H1 (cell line): ENCODE data around the gene RPS6KA2. TPM values are rescaled to one million over a fixed set of nuclear protein-coding genes. Genes with fewer than 3 reads are reported as not detected.

Source experiments
- CTCF ChIA-PET: fragments of 300-600 bp; sonication (Branson Sonifier 250); formaldehyde crosslinking; loops from one replicate; lab custom pipeline; 2021; ENCODE audit not compliant: partially characterized antibody; lab: Charles Lee
- POLR2A ChIA-PET: fragments of 300-600 bp; sonication (Branson Sonifier 250); formaldehyde crosslinking; loops from one replicate; lab custom pipeline; 2021; ENCODE audit warnings: inconsistent platforms; ENCODE audit not compliant: partially characterized antibody; lab: Charles Lee
- DNase-seq, 2 experiments: peaks; one replicate each; pipeline versions ENCODE4 v3.0.0 to v3.0.0-alpha.2; 2010 to 2022; ENCODE audit warnings: low spot score in 2 of 2, low read depth in 1 of 2, mixed read lengths in 1 of 2
- FAIRE-seq: peaks from 2 replicates; lab custom pipeline; 2011; peaks lifted over from hg19 to GRCh38; lab: Jason Lieb, UNC
- H2AFZ ChIP-seq: 2 replicates; pipeline ENCODE4 v1.8.1; 2012; ENCODE audit warnings: low read length, inconsistent platforms
- H2AK5ac ChIP-seq: 2 replicates; pipeline ENCODE4 v1.6.1; 2013; ENCODE audit warnings: low read depth, low read length
- H2BK120ac ChIP-seq: replicated peaks from 2 replicates; pipeline ENCODE3; 2013; ENCODE audit warnings: low read depth, low read length, inconsistent platforms
- H2BK12ac ChIP-seq: 2 replicates; pipeline ENCODE4 v1.6.1; 2013; ENCODE audit warnings: low read depth, low read length
- H2BK15ac ChIP-seq: 2 replicates; pipeline ENCODE4 v1.6.1; 2013; ENCODE audit warnings: low read length
- H2BK20ac ChIP-seq: 2 replicates; pipeline ENCODE4 v1.6.1; 2013; ENCODE audit warnings: low read length
- H2BK5ac ChIP-seq: 2 replicates; pipeline ENCODE4 v1.6.1; 2013; ENCODE audit warnings: low read depth, low read length
- H3K14ac ChIP-seq: 2 replicates; pipeline ENCODE4 v1.6.1; 2013; ENCODE audit warnings: inconsistent platforms; ENCODE audit not compliant: insufficient read length
- H3K18ac ChIP-seq: 2 replicates; pipeline ENCODE4 v1.6.1; 2013; ENCODE audit warnings: low read length; ENCODE audit errors: extremely low read depth
- H3K23ac ChIP-seq: 2 replicates; pipeline ENCODE4 v1.6.1; 2013; ENCODE audit warnings: inconsistent platforms; ENCODE audit not compliant: insufficient read length
- H3K23me2 ChIP-seq: 2 replicates; pipeline ENCODE4 v1.6.1; 2013; ENCODE audit warnings: low read depth, low read length
- H3K27ac ChIP-seq: 2 replicates; pipeline ENCODE4 v1.6.1; 2011; ENCODE audit warnings: low read depth, low read length, inconsistent platforms
- H3K27me3 ChIP-seq, 4 experiments: replicated peaks in 1 of 4; 1 replicate in 1 of 4; 2 replicates in 3 of 4; pipeline versions ENCODE4 v1.6.1 to v1.8.1; 2011 to 2013; ENCODE audit warnings: low read length in 3 of 4, mild to moderate bottlenecking in 3 of 4, inconsistent platforms in 2 of 4, mixed read lengths in 2 of 4, moderate library complexity in 1 of 4; ENCODE audit not compliant: control insufficient read depth in 3 of 4, insufficient read depth in 3 of 4; ENCODE audit errors: extremely low read depth in 1 of 4
- H3K36me3 ChIP-seq, 4 experiments: 2 replicates each; pipeline versions ENCODE4 v1.6.1 to v1.8.1; 2011 to 2013; ENCODE audit warnings: mild to moderate bottlenecking in 4 of 4, low read length in 3 of 4, moderate library complexity in 2 of 4, control low read depth in 1 of 4, inconsistent platforms in 1 of 4; ENCODE audit not compliant: insufficient read depth in 4 of 4, control insufficient read depth in 2 of 4
- H3K4ac ChIP-seq: replicated peaks from 2 replicates; pipeline ENCODE3; 2013; ENCODE audit warnings: low read length, low read depth, mixed read lengths, inconsistent platforms; ENCODE audit not compliant: insufficient read length
- H3K4me1 ChIP-seq, 4 experiments: replicated peaks in 1 of 4; 1 replicate in 1 of 4; 2 replicates in 3 of 4; pipeline versions ENCODE4 v1.6.1 to v1.8.1; 2011 to 2013; ENCODE audit warnings: low read length in 3 of 4, inconsistent platforms in 2 of 4, mixed read lengths in 1 of 4; ENCODE audit not compliant: insufficient read depth in 4 of 4, control insufficient read depth in 3 of 4
- H3K4me2 ChIP-seq, 2 experiments: 2 replicates each; pipeline versions ENCODE4 v1.6.1 to v1.8.1; 2011 to 2013; ENCODE audit warnings: low read depth in 2 of 2, low read length in 2 of 2, control low read depth in 1 of 2, inconsistent platforms in 1 of 2, mild to moderate bottlenecking in 1 of 2; ENCODE audit not compliant: insufficient read depth in 1 of 2
- H3K4me3 ChIP-seq, 4 experiments: fragments of 200-600, 300-600 bp in 1 of 4; sonication (generic), shearing (Covaris generic), sonication (Bioruptor Twin) in 1 of 4; 2 replicates each; pipeline versions ENCODE4 v1.5.1 to v1.8.1; 2011 to 2016; ENCODE audit warnings: low read length in 4 of 4, low read depth in 3 of 4, control low read depth in 2 of 4, inconsistent platforms in 2 of 4, mild to moderate bottlenecking in 2 of 4, mixed read lengths in 1 of 4, moderate library complexity in 1 of 4; ENCODE audit not compliant: insufficient read depth in 2 of 4; ENCODE audit errors: extremely low read depth in 1 of 4
- H3K56ac ChIP-seq: replicated peaks from 2 replicates; pipeline ENCODE3; 2013; ENCODE audit warnings: low read depth, mild to moderate bottlenecking, mixed read lengths, low read length, inconsistent platforms; ENCODE audit not compliant: insufficient read length
- H3K79me1 ChIP-seq: 2 replicates; pipeline ENCODE4 v1.6.1; 2013; ENCODE audit warnings: low read depth, low read length, control low read depth
- H3K79me2 ChIP-seq, 2 experiments: 2 replicates each; pipeline versions ENCODE4 v1.6.1 to v1.8.1; 2012 to 2013; ENCODE audit warnings: low read length in 2 of 2, mild to moderate bottlenecking in 2 of 2, inconsistent platforms in 1 of 2; ENCODE audit not compliant: insufficient read depth in 2 of 2, control insufficient read depth in 1 of 2
- H3K9ac ChIP-seq, 4 experiments: replicated peaks in 1 of 4; 1 replicate in 1 of 4; 2 replicates in 3 of 4; pipeline versions ENCODE4 v1.6.1 to v1.8.1; 2011 to 2013; ENCODE audit warnings: low read depth in 3 of 4, low read length in 3 of 4, control low read depth in 2 of 4, mild to moderate bottlenecking in 2 of 4, moderate library complexity in 2 of 4, inconsistent platforms in 1 of 4; ENCODE audit errors: extremely low read depth in 1 of 4
- H3K9me3 ChIP-seq, 2 experiments: 2 replicates each; pipeline versions ENCODE4 v1.6.1 to v1.8.1; 2012 to 2013; ENCODE audit warnings: mild to moderate bottlenecking in 2 of 2, moderate library complexity in 2 of 2, control low read depth in 1 of 2, inconsistent platforms in 1 of 2, low read depth in 1 of 2, low read length in 1 of 2, mixed read lengths in 1 of 2; ENCODE audit not compliant: insufficient read depth in 2 of 2
- H4K20me1 ChIP-seq, 2 experiments: replicated peaks in 1 of 2; 2 replicates each; pipeline versions ENCODE3 to v1.8.1; 2011 to 2013; ENCODE audit warnings: inconsistent platforms in 2 of 2, low read length in 2 of 2, mild to moderate bottlenecking in 1 of 2; ENCODE audit not compliant: insufficient read depth in 2 of 2, control insufficient read depth in 1 of 2
- H4K5ac ChIP-seq: 2 replicates; pipeline ENCODE4 v1.6.1; 2013; ENCODE audit warnings: low read length, low read depth, mixed read lengths, inconsistent platforms; ENCODE audit not compliant: insufficient read length
- H4K8ac ChIP-seq: 2 replicates; pipeline ENCODE4 v1.8.0; 2013; ENCODE audit warnings: mild to moderate bottlenecking, moderate library complexity, low read length, inconsistent platforms; ENCODE audit not compliant: insufficient read depth; ENCODE audit errors: extremely low read depth
- H4K91ac ChIP-seq: replicated peaks from 2 replicates; pipeline ENCODE3; 2013; ENCODE audit warnings: low read length, mixed read lengths, inconsistent platforms; ENCODE audit not compliant: insufficient read length
- BCL11A ChIP-seq, 2 experiments: IDR thresholded peaks; one replicate each; pipeline ENCODE4 v1.6.1; 2011; ENCODE audit warnings: low read depth in 2 of 2, low read length in 2 of 2, mild to moderate bottlenecking in 2 of 2
- BRCA1 ChIP-seq: IDR thresholded peaks from 2 replicates; pipeline ENCODE4 v1.6.1; 2012; ENCODE audit warnings: low read depth, low read length, improper control_type of control experiment
- CBX5 ChIP-seq: fragments of 300-800, 300-1000 bp; sonication (generic); IDR thresholded peaks from 2 replicates; pipeline ENCODE4 v1.7.1; 2016; ENCODE audit warnings: antibody characterized with exemption, low read length, low read depth
- CHD2 ChIP-seq: IDR thresholded peaks from 2 replicates; pipeline ENCODE4 v1.6.1; 2012; ENCODE audit warnings: low read length, improper control_type of control experiment
- JUND ChIP-seq: IDR thresholded peaks from 2 replicates; pipeline ENCODE4 v1.6.1; 2011; ENCODE audit warnings: mild to moderate bottlenecking, improper control_type of control experiment, low read length
- RAD21 ChIP-seq, 2 experiments: IDR thresholded peaks in 1 of 2; conservative IDR thresholded peaks in 1 of 2; 2 replicates each; pipeline ENCODE4 v1.6.1; 2011; ENCODE audit warnings: low read depth in 2 of 2, low read length in 2 of 2, improper control_type of control experiment in 1 of 2, inconsistent platforms in 1 of 2, mild to moderate bottlenecking in 1 of 2, moderate library complexity in 1 of 2
- TBP ChIP-seq: IDR thresholded peaks from 2 replicates; pipeline ENCODE4 v1.6.1; 2011; ENCODE audit warnings: low read depth, low read length, improper control_type of control experiment
- TCF12 ChIP-seq: IDR thresholded peaks from 2 replicates; pipeline ENCODE4 v1.6.1; 2011; ENCODE audit warnings: low read depth, mild to moderate bottlenecking, low read length
- WGBS, 2 experiments: shearing (Covaris generic) in 1 of 2; methylation state at CpG; one replicate each; pipeline versions ENCODE4 v1.1.6 to v1.1.7; 2013 to 2015; ENCODE audit warnings: low lambda C conversion rate in 2 of 2, mixed read lengths in 2 of 2, inconsistent platforms in 1 of 2, low coverage in 1 of 2, missing lambda C conversion rate in 1 of 2; ENCODE audit not compliant: insufficient replicate concordance in 2 of 2, insufficient coverage in 1 of 2, insufficient read length in 1 of 2; ENCODE audit errors: extremely low coverage in 1 of 2, missing lambda C conversion rate in 1 of 2; 5-methylcytosine and 5-hydroxymethylcytosine counted together
- polyA plus RNA-seq, 7 experiments: library from polyadenylated mRNA; depleted of rRNA in 3 of 7; stranded (reverse) in 5 of 7; unstranded in 2 of 7; fragments of >200 nt in 5 of 7; fragments of 200-250 nt in 2 of 7; gene quantifications; 1 replicate in 5 of 7; 2 replicates in 1 of 7; 4 replicates in 1 of 7; pipeline versions ENCODE4 v1.2.1 to v1.2.3, GENCODE V29; 2011 to 2013; ENCODE audit warnings: missing spikeins in 2 of 7, mixed read lengths in 2 of 7
- total RNA-seq: library from RNA; stranded (reverse); fragmentation: NEBNext Ultra II Directional; extraction: Animal tissue kit (Norgen Biotek cat#: 25700); gene quantifications from 2 replicates; pipeline ENCODE4 v1.2.1, GENCODE V29; 2021
- TF ChIP-seq, protein P1 (sequence below): IDR thresholded peaks from 2 replicates; pipeline ENCODE4 v1.6.1; 2011; ENCODE audit warnings: low read length, improper control_type of control experiment
- TF ChIP-seq, protein P2 (sequence below): IDR thresholded peaks from 2 replicates; pipeline ENCODE4 v1.6.1; 2012; ENCODE audit warnings: low read length, inconsistent platforms

The RPS6KA2 gene
- total and polyA plus RNA-seq, 2 of the 8 experiments (the other 6 are each of a cell fraction or from before 2014, with no cell fraction given) = 8.8 to 25.7 TPM

DNA sequence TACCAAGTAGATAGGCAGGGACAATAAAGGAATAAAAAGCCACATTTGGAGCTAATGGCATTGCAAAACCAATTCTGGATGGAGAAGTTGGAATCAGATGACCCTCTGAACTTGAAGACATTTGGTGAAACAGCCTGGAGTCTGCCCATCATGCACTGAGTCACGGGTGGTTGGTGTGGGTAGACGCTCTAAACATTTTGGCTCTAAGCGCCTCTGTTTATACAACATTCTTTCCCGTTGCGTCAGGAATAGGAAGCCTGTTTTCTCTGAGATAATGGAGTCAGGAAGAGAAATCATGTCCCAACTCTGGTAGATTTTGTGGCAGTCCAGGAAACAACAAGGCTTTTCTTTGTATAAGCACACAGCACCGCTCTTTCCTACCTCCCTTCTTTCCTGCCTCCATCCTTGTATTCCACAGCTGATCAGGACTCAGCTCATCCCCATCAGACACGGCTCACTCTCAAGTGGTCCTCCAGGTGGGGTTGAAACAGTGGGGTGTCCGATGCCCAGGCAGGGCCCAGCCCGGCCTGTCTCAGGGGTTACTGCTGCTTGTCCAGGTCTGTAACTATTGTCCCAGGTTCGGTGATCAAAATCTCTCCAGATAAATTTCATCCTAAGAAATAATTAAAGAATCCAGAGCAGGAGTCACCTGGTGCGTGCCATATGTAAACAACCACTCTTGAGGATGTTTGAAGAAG lies 28.5 kb downstream of the RPS6KA2 start:
- H4K20me1 ChIP-seq = peaks cover 5 to 14% of the 10 kb centered on the region in 2 experiments
- H4K91ac ChIP-seq = no peak overlapping the region
- no peaks in the 10 kb centered on the region for H3K23me2 ChIP-seq
- no peak overlapping the region for H3K56ac ChIP-seq
- H4K8ac ChIP-seq = no peak overlapping the region
- WGBS, 2 experiments = 95% methylated on average over 11 of the region's 11 CpGs; no CpG with 5 or more reads in 1 of the 2 experiments
- no peak overlapping the region for H3K27ac ChIP-seq
- no peak overlapping the region for H3K18ac ChIP-seq
- ChIA-PET CTCF (interaction anchor here (1.4 to 1.6 kb wide), 3 partner anchors 11 to 24 kb away, joined by 3 to 6 read pairs (median 4); no protein-coding TSS in a partner anchor), POLR2A (no interaction called here)
- H3K4ac ChIP-seq = no peak overlapping the region
- no peak overlapping the region for H2BK12ac ChIP-seq
- H4K5ac ChIP-seq = no peak overlapping the region
- H3K79me2 ChIP-seq = peaks cover 0 to 22% of the 10 kb centered on the region in 2 experiments
- H3K4me3 ChIP-seq = no peak overlapping the region
- H3K27me3 ChIP-seq = no peaks in the 10 kb centered on the region; a peak in 1 of 7 replicates
- no peaks in the 10 kb centered on the region for H3K9me3 ChIP-seq
- H3K9ac ChIP-seq = no peak overlapping the region; a peak in 1 of 7 replicates
- no peak overlapping the region for H2BK120ac ChIP-seq
- FAIRE-seq (no peak), DNase-seq (no peak)
- H3K4me1 ChIP-seq = peaks cover 0 to 4% (median 0%) of the 10 kb centered on the region in 4 experiments; a peak in 5 of 7 replicates
- H3K4me2 ChIP-seq = no peak overlapping the region
- no peak overlapping the region for H2AFZ ChIP-seq
- no peak overlapping the region for H3K14ac ChIP-seq
- no peak overlapping the region for H2AK5ac ChIP-seq
- H2BK5ac ChIP-seq = no peak overlapping the region
- no peak overlapping the region for H2BK15ac ChIP-seq
- H3K36me3 ChIP-seq = no peaks in the 10 kb centered on the region
- peaks cover 7% of the 10 kb centered on the region; the same call in 1 of the 2 replicates for H3K79me1 ChIP-seq
- no peak overlapping the region for H3K23ac ChIP-seq
- no peak overlapping the region for H2BK20ac ChIP-seq
- TF ChIP-seq BRCA1 = no peak
- TF ChIP-seq, protein P1, sequence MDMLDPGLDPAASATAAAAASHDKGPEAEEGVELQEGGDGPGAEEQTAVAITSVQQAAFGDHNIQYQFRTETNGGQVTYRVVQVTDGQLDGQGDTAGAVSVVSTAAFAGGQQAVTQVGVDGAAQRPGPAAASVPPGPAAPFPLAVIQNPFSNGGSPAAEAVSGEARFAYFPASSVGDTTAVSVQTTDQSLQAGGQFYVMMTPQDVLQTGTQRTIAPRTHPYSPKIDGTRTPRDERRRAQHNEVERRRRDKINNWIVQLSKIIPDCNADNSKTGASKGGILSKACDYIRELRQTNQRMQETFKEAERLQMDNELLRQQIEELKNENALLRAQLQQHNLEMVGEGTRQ = no peak
- TF ChIP-seq TCF12 = no peak
- no peak for TF ChIP-seq CHD2
- TF ChIP-seq, protein P2, sequence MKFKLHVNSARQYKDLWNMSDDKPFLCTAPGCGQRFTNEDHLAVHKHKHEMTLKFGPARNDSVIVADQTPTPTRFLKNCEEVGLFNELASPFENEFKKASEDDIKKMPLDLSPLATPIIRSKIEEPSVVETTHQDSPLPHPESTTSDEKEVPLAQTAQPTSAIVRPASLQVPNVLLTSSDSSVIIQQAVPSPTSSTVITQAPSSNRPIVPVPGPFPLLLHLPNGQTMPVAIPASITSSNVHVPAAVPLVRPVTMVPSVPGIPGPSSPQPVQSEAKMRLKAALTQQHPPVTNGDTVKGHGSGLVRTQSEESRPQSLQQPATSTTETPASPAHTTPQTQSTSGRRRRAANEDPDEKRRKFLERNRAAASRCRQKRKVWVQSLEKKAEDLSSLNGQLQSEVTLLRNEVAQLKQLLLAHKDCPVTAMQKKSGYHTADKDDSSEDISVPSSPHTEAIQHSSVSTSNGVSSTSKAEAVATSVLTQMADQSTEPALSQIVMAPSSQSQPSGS = no peak
- no peak for TF ChIP-seq BCL11A (IDR thresholded peaks at IDR 0.05; ENCODE audit: low read depth in 2 of 2, low read length in 2 of 2)
- no peak for TF ChIP-seq CBX5
- TF ChIP-seq TBP = no peak
- TF ChIP-seq RAD21 (IDR thresholded peaks at IDR 0.05 in 1 of 2, conservative IDR thresholded peaks at IDR 0.05 in 1 of 2; ENCODE audit: low read depth in 2 of 2, low read length in 2 of 2) = no peak
- no peak for TF ChIP-seq JUND
